ENCODE measurements around the gene TMEM88. TPM values are rescaled to one million over a fixed set of nuclear protein-coding genes. Genes with fewer than 3 reads are reported as not detected.

TMEM88 gene
- total RNA-seq, 1 donor from 2014 or later = 12.0 TPM

- DNase-seq (no peak), ATAC-seq (no peak)
- Histone ChIP-seq H3K27me3 (ENCODE audit: low read depth) (no peaks in the 10 kb centered on the region), H3K4me1 (peaks cover 71% of the 10 kb centered on the region), H3K36me3 (peaks cover 14% of the 10 kb centered on the region), H3K27ac (peak overlapping the region; percentile 24), H3K4me3 (peak overlapping the region; percentile 93), H3K9me3 (no peaks in the 10 kb centered on the region)
- intact Hi-C loops (cut with DNase I) = no loop called here
- TF ChIP-seq, protein P1, sequence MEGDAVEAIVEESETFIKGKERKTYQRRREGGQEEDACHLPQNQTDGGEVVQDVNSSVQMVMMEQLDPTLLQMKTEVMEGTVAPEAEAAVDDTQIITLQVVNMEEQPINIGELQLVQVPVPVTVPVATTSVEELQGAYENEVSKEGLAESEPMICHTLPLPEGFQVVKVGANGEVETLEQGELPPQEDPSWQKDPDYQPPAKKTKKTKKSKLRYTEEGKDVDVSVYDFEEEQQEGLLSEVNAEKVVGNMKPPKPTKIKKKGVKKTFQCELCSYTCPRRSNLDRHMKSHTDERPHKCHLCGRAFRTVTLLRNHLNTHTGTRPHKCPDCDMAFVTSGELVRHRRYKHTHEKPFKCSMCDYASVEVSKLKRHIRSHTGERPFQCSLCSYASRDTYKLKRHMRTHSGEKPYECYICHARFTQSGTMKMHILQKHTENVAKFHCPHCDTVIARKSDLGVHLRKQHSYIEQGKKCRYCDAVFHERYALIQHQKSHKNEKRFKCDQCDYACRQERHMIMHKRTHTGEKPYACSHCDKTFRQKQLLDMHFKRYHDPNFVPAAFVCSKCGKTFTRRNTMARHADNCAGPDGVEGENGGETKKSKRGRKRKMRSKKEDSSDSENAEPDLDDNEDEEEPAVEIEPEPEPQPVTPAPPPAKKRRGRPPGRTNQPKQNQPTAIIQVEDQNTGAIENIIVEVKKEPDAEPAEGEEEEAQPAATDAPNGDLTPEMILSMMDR (IDR thresholded peaks at IDR 0.05) = no peak
These were observed 29.9 kb downstream of the TMEM88 start for GRCh38 chr17:7884581-7885366.

- Histone ChIP-seq H3K9me3 (no peaks in the 10 kb centered on the region), H3K27me3 (ENCODE audit: low read depth) (no peaks in the 10 kb centered on the region), H3K36me3 (peaks cover 15% of the 10 kb centered on the region), H3K4me1 (peaks cover 74% of the 10 kb centered on the region), H3K27ac (peak overlapping the region; percentile 92), H3K4me3 (peak overlapping the region; percentile 93)
- DNase-seq (peak; percentile 77), ATAC-seq (peak; percentile 5 to 12)
- intact Hi-C loops (cut with DNase I) = no loop called here
- TF ChIP-seq, protein P1 (IDR thresholded peaks at IDR 0.05) = no peak
These were observed 30.7 kb downstream of the TMEM88 start for GRCh38 chr17:7885367-7886226.

- Histone ChIP-seq H3K36me3 (peaks cover 15% of the 10 kb centered on the region), H3K27ac (peak overlapping the region; percentile 92), H3K9me3 (no peaks in the 10 kb centered on the region), H3K4me1 (peaks cover 67% of the 10 kb centered on the region), H3K27me3 (ENCODE audit: low read depth) (no peaks in the 10 kb centered on the region), H3K4me3 (peak overlapping the region; percentile 93)
- ATAC-seq = peak in 1 of 2 donors; percentile 0
- intact Hi-C loops (cut with DNase I) = no loop called here
- TF ChIP-seq, protein P1 (IDR thresholded peaks at IDR 0.05) = no peak
- no peak for DNase-seq
These were observed 31.6 kb downstream of the TMEM88 start for GRCh38 chr17:7886227-7887037.

DNA sequence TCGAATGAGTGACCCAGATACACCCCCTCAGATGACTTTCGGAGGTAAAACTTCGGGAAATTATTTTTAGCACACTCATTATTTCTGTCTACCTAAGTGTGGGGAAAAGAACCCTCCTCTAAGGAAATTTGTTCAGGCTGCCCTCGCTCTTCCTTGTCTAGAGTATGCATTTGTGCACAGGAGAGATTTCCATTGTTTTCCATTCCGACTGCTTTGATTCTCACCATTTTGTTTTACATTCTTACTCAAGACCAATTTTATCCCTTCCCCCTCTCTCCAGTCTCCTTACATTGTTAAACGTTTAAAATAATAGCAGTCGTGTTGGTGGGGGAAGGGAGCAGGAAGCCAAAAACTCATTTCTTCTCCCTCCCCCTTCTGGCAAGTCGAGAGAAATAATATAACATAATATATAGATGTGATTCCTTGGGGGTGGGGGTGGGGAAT, 32.2 kb downstream of the TMEM88 start:
- TF ChIP-seq, protein P1 (IDR thresholded peaks at IDR 0.05) = no peak
- peak overlapping the region; percentile 92 for H3K27ac ChIP-seq
- peaks cover 61% of the 10 kb centered on the region for H3K4me1 ChIP-seq
- no peaks in the 10 kb centered on the region for H3K9me3 ChIP-seq
- no peaks in the 10 kb centered on the region for H3K27me3 ChIP-seq (ENCODE audit: low read depth)
- H3K4me3 ChIP-seq = peak overlapping the region; percentile 93
- ATAC-seq = no peak
- peaks cover 20% of the 10 kb centered on the region for H3K36me3 ChIP-seq
- no peak for DNase-seq
- intact Hi-C loops (cut with DNase I) = no loop called here
